D721Med (cell line): Measurements from ENCODE around the gene TENT5C.

Experiments used
- DNase-seq: peaks from one replicate; pipeline ENCODE4 v3.0.0; 2011; ENCODE audit warnings: low spot score; ENCODE audit not compliant: insufficient read length
- FAIRE-seq: peaks from 2 replicates; lab custom pipeline; 2011; peaks lifted over from hg19 to GRCh38; lab: Jason Lieb, UNC
- TF ChIP-seq, protein P1 (sequence below): IDR thresholded peaks from 2 replicates; pipeline ENCODE4 v1.5.1; 2012; ENCODE audit warnings: mild to moderate bottlenecking, control low read depth; ENCODE audit not compliant: insufficient read depth; ENCODE audit errors: missing control alignments

TENT5C gene

GRCh38 chr1:117566556-117566955 is 39.3 kb upstream of the TENT5C start:
- FAIRE-seq (no peak), DNase-seq (no peak)
- TF ChIP-seq, protein P1, sequence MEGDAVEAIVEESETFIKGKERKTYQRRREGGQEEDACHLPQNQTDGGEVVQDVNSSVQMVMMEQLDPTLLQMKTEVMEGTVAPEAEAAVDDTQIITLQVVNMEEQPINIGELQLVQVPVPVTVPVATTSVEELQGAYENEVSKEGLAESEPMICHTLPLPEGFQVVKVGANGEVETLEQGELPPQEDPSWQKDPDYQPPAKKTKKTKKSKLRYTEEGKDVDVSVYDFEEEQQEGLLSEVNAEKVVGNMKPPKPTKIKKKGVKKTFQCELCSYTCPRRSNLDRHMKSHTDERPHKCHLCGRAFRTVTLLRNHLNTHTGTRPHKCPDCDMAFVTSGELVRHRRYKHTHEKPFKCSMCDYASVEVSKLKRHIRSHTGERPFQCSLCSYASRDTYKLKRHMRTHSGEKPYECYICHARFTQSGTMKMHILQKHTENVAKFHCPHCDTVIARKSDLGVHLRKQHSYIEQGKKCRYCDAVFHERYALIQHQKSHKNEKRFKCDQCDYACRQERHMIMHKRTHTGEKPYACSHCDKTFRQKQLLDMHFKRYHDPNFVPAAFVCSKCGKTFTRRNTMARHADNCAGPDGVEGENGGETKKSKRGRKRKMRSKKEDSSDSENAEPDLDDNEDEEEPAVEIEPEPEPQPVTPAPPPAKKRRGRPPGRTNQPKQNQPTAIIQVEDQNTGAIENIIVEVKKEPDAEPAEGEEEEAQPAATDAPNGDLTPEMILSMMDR: no peak

DNA sequence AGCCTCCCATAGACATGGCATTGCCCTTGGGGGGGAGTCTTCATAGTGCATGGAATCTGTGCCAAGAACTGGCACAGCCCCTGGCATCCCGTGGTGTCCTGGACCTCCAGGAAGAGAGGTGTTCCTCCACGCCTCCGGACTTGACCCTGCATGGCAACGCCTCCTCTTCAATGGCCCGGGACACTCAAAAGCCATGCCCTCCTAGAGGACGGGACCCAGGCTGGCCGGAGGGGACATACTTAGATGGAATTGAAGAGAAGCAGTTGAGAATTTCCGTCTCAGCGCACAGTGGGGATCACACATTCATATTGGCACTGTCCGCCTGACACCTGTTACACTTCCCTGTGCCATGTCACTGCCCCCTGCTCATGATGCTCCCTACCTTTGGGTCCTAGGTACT is 38.4 kb upstream of the TENT5C start:
- DNase-seq (no peak), FAIRE-seq (no peak)
- TF ChIP-seq, protein P1: no peak

DNA sequence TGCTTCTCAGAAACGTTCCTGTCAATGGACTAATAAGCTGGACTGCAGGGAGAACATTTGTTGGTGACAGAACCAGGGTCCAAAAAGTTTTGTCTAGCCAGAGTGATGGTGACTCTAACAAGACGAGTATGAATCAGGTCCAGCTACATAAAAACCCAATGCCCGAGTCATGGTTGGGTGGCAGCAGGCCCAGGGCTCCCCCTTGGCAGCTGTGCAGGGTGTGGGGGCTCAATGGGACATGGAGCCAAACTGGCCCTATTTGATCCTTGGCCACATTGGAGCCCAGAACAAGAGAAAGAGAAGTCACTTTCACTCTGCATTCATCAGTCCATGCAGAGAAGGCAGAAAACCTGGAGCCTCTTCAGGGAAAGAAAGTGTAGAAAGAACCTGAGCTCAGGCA is 37.9 kb upstream of the TENT5C start:
- TF ChIP-seq, protein P1: no peak
- FAIRE-seq: no peak

GRCh38 chr1:117568999-117569398 is 36.8 kb upstream of the TENT5C start:
- TF ChIP-seq, protein P1: no peak
- FAIRE-seq (no peak), DNase-seq (no peak)

More for the DNA sequence above, 37.9 kb upstream of the TENT5C start:
- no peak for DNase-seq

DNA sequence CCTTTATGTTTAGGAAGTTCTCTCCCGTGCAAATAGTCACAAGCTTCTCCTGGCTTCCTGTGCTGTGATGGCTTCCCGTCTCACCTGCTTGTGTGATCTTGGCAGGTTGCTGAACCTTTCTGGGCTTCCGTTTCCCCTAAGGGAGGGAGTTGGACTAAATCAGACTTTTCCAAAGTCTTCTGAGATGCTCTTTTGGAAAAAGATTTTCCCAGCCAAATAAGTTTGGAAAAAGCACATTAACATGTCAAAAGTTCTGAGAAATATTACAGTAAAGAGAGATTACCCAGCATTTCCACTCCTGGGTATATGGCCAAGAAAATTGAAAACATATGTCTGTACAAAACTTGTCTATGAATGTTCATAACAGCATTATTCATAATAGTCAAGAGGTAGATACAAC is 36.0 kb upstream of the TENT5C start:
- TF ChIP-seq, protein P1: no peak
- FAIRE-seq: no peak
- DNase-seq: no peak

DNA sequence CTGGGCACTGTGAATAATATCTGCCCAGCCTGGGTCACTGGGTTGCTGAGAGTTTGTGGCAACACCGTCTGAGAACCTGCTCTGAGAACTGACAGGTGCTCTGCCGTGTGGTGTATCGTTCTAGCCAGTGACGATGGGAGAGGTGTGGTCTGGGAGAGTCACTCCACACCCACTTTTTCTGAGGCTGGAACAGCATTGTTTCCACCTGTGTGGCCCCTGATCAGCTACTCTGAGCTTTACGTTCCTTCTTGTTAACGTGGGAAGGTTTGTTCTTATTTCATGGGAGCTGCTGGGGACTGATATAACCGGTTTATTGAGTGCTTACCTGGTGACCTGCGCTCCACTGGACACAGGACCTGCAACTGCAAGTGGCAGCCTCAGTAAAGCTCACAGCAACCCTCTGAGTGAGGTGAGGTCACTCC is 34.8 kb upstream of the TENT5C start:
- DNase-seq: no peak
- TF ChIP-seq, protein P1: no peak
- FAIRE-seq: no peak

DNA sequence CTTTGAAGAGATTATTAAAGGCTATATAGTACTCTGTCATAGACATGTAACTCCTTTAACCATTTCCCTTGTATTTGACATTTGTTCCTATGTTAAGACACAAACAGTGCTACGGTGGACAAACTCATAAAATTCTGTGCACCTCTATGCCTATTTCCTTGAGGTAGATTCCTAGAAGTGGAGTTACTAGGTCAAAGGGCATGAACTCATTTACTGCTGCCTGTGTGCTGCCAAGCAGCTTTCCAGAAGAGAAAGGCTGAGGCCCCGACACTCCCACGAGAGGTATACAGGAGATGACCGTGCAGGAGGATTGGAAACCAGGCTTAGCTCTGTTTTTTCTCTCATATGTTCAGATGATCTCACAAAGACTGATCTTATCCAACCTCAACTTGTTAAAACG is 34.4 kb upstream of the TENT5C start:
- TF ChIP-seq, protein P1: no peak
- FAIRE-seq: no peak
- DNase-seq: no peak
